Left colon (tissue), 2 donors: ENCODE measurements around the gene SDHAF4. TPM values are rescaled to one million over a fixed set of nuclear protein-coding genes. Genes with fewer than 3 reads are reported as not detected.
"Not testable (repeated sequence)": the region's sequence is repeated elsewhere in the genome, so short reads cannot be mapped to it uniquely, and the experiment has no call there.

Experiments used
- ATAC-seq: fragments of 200-7000 bp; cut with Tn5 transposase; one replicate; pipeline ENCODE4 v1.9.1; 2020; ENCODE audit warnings: mild to moderate bottlenecking, moderate library complexity
- DNase-seq, 2 donors: peaks; one replicate each; pipeline ENCODE4 v3.0.0-alpha.2; 2020
- intact Hi-C, 2 donors: fragments of 100-400 bp; cut with DNase I in 1 of 2; cut with micrococcal nuclease in 1 of 2; formaldehyde crosslinking; loops; one replicate each; pipeline versions ENCODE4 v1.11.2 to v1.14.0; 2022; cut with DNase I, micrococcal nuclease
- total RNA-seq, 2 donors: library from RNA; stranded (reverse); fragmentation: NEBNext Ultra II Directional; extraction: Animal tissue kit (Norgen Biotek cat#: 25700); gene quantifications; one replicate each; pipeline ENCODE4 v1.2.1, GENCODE V29; 2021
- donor health status: DM: no; HTN: no; CAD: no.
- donor health status: DM: yes; HTN: yes; CAD: no.

The SDHAF4 gene
- total RNA-seq, 2 donors from 2014 or later, result 9.1 to 9.7 TPM

DNA sequence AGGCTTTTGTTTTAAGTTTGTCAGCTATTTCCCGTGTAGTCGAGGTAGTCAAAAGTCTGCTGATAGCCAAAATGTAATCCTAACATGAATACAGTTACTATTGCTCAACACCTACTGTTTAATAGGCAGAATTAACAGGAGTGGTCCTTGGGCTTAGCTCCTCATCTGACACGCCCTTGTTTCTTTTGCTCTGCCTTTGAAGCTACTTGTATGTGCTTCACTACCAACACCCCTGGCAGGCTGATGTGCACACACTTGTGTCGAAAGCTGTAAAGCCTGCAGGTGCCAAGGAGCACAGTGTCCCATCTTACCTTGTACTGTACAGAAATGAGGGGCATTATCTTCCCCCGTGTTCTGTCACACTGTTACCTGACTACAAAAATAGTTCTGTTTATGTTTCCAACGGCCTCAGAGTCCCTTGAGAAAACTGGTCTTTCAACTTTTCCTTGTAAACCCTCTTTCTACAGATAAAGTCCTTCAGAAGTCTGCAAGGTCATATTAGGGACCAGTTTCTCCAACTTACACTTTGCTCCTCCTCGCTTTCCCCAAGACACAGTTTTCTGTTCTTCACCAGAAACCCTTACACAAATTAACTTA is 9.3 kb downstream of the SDHAF4 start:
- DNase-seq (no peak), ATAC-seq (peak; percentile 49)
- intact Hi-C loops, result no loop called here

DNA sequence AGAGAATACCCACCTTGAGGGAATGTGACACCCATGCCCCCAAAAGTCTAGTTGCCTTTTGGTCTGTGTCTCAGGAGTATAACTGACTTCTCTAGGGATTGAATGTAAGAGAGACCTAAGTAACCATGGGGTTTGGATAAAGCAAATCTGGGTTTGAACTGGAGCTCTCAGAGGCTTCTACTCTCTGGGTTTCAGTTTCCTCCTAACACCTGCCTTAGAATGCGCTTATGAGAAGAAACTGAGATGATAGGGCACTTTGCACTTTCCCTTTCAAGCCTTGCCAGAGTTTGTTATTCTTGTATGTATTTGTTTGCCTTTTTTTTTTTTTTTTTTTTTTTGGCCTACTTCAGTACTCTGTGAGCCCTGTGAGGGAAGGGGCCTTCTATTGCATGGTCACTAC is 19.4 kb downstream of the SDHAF4 start:
- DNase-seq (no peak), ATAC-seq (no peak)
- intact Hi-C loops, result no loop called here

DNA sequence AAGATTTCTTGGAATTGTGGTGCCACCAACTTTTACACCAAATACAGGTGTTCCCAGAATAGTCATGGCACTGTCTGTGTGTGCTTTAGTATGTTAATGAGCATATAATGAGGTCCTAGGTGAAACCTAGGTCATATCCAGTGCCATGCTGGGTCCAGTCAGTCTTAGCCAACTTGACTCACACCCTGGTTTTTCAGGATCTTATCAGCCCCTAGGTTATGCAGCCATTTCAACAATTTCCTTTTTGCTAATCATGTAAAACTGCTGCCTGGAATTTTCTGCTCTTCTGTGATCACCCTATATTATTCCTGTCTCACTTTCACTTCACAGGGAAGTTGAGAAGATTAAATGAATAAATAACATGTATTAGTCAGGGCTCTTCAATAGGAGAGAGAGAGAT is 23.7 kb downstream of the SDHAF4 start:
- no peak for DNase-seq
- intact Hi-C loops, result no loop called here
- ATAC-seq, result no peak

DNA sequence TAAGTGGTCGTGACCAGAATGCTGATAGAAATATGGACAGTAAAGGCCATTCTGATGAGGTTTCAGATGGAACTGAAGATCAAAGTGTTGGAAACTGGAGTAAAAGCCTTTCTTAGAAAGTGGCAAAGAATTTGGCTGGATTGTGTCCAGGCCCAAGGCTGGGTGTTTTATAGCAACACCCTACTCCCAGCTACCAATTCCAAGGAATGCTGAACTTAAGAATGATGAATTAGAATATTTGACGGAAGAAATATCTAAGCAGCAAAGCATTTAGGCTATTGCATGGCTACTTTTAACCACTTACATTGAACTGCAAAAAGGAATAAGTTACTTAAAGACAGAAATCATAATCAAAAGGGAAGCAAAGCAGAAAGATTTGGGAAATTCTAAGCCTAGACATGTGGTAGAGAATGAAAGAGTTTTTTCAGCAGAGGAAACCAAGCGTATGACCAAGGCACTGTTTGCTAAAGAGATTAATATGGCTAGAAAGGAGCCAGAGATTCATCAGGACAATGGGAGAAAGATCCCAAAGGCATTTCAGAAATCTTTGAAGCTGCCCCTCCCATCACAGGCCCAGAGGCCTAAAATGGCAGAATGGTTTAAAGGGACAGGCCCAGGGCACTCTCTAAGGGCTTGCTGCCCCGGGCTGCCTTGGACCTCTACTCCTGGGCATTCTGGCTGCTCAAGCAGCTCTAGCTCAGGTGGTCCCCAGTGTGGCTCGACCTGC is 25.8 kb downstream of the SDHAF4 start:
- intact Hi-C loops, result no loop called here
- no peak for DNase-seq
- ATAC-seq, result no peak

DNA sequence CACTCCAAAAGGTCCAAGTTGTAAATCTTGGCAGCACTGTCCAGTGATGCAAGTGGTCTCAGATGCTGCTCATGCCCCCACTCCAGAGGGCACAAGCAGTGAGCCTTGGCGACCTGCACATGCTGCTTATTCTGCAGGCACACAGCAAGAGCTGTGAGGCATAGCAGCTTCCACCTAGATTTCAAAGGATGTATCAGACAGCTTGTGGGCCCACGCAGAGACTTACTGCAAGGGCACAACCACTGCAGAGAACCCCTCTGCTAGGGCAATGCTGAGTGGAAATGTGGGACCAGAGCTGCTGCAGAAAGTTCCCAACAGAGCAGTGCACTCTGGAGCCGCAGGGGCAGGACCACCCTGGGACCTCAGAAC is 26.4 kb downstream of the SDHAF4 start:
- ATAC-seq, result no peak
- intact Hi-C loops, result no loop called here
- DNase-seq, result no peak

DNA sequence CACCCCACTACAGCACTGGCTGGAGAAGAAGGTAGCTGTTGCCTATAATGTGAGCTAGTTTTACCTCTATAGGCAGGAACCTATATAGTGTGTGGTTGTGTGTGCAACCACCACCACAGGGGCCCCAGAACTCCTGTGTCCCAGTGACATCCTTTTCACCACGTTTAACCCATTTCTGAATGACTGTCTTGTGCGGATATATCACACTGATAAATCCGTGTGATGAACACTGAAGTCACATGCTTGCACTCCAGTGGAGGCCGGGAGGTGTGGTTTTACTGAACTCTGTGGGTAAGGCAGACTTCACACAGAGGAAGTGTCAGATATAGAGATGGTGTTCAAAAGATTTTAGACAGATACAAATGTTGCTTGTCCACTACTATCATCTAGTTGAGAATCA is 32.5 kb downstream of the SDHAF4 start:
- DNase-seq (no peak), ATAC-seq (no peak)
- intact Hi-C loops, result no loop called here

DNA sequence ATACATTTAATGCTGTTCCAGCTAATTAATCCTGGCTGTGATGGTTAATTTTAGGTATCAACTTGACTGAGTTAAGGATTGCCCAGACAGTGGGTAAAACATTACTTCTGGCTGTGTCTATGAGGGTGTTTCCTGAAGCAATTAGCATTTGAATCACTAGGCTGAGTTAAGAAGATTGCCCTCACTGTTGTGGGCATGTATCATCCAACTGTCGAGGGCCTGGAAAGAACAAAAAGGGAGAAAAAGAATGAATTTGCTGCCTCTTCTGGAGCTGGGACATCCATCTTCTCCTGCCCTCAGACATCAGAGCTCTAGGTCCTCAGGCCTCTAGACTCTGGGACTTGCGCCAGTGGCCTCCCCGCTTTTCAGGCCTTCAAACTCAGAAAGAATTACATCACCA is 34.3 kb downstream of the SDHAF4 start:
- intact Hi-C loops, result no loop called here
- DNase-seq (no peak), ATAC-seq (no peak)

DNA sequence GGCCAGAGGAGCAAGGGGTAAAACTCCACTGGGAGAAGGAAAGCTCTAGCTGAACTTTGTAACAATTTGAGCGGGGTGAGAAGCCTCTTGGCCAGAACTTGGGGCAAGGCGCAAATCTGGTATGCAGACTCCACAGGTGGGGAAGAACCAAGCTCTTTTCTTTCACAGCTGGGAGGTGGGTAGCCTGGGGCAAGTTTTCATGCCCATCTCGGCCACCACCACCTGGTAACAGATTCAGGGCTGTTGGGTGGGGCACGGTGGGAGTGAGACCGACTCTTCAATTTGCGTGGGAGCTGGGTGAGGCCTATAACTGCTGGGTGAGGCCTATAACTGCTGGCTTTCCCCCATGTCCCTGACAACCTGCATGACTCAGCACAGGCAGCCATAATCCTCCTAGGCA is 37.5 kb downstream of the SDHAF4 start:
- no peak for DNase-seq
- ATAC-seq, result no peak
- intact Hi-C loops, result no loop called here

DNA sequence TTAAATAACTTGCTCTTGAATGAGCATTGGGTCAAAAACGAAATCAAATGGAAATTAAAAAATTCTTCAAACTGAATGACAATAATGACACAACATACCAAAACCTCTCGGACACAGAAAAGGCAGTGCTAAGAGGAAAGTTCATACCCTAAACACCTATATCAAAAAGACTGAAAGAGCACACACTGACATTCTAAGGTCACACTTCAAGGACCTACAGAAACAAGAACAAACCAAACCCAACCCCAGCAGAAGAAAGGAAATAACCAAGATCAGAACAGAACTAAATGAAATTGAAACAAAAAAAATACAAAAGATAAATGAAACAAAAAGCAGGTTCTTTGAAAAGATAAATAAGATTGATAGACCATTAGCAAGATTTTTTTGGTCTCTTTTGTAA is 40.6 kb downstream of the SDHAF4 start:
- DNase-seq, ATAC-seq, intact Hi-C loops: not testable (repeated sequence)

DNA sequence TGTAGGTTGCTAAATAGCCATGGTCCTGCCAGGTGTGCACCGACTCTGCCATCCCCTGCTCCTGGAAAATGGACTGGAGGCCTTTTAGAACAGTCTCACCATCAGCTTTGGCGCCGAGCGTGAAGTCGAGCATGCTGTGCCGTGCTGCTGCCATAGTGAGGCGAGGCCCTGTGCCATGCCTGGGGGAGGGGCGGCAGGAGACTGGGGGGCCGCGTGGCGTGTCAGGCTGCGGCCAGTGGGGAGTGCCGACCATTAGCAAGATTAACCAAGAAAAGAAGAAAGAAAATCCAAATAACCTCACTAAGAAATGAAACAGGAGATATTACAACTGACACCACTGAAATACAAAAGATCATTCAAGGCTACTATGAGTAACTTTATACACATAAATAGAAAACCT is 42.5 kb downstream of the SDHAF4 start:
- ATAC-seq, intact Hi-C loops, DNase-seq: not testable (repeated sequence)

DNA sequence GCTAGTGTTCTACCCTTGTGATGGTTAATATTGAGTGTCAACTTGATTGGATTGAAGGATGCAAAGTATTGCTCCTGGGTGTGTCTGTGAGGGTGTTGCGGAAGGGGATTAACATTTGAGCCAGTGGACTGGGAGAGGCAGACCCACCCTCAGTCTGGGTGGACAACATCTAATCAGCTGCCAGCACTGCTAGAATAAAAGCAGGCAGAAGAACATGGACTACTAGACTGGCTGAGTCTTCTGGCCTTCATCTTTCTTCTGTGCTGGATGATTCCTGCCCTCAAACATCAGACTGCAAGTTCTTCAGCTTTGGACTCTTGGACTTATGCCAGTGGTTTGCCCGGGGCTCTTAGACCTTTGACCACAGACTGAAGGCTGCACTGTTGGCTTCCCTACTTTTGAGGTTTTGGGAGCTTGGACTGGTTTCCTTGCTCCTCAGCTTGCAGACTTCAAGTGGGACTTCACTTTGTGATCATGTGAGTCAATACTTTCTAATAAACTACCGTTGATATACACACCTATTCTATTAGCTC is 50.1 kb downstream of the SDHAF4 start:
- intact Hi-C loops, result no loop called here
- ATAC-seq (peak; percentile 51), DNase-seq (no peak)

DNA sequence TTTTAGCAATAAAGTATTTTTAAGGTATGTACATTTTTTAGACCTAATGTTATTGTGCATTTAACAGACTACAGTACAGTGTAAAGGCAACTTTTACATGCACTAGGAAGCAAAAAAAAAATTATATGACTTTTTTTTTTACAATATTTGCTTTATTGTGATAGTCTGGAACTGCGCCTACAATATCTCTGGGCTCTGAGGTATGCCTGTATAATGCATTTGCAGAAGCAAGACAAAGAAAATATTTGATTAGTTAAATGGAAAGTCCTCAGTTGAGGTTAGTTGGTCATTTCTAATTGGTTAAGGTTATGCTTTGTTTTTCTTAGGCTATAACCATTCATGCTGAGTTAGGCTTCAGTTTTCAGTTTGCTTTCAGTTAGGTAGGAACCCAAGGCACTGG is 54.0 kb downstream of the SDHAF4 start:
- DNase-seq (no peak), ATAC-seq (peak; percentile 87)
- intact Hi-C loops, result no loop called here

DNA sequence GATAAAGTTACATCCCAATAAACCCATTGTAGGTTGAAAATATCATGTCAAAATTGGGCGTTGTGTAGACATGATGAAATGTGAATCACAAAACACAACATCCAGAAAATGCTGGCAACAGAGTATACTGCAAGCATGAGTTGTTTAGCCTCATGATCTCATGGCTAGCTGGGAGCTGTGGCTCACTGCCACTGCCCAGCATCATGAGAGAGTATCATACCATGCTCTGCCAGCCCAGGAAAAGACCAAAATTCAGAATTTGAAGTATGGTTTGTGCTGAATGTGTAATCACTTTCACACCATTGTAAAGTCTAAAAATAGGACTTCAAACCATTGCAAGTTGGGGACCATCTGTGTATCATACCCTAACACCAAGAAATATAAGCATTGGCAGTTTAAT is 55.7 kb downstream of the SDHAF4 start:
- ATAC-seq (no peak), DNase-seq (no peak)
- intact Hi-C loops, result no loop called here

DNA sequence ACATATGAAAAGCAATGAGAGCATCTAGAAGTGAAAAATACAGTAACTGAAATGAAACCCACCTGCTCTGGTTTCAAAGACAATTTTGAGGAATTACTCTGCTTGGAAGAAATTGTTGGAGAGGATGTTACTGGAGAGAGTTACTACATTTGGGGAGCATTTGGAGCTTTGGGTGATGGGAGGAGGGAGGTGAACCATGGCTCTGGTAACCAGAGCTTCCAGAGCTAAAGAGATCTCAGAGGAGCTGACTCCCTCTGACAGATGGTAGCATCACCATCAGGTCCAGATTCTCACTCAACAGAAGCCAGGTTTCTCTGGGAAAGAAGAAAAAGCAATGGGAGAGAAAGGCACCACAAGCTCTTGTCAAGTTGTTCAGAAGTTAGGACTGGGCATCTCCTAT is 58.7 kb downstream of the SDHAF4 start:
- no peak for DNase-seq
- intact Hi-C loops, result no loop called here
- no peak for ATAC-seq

DNA sequence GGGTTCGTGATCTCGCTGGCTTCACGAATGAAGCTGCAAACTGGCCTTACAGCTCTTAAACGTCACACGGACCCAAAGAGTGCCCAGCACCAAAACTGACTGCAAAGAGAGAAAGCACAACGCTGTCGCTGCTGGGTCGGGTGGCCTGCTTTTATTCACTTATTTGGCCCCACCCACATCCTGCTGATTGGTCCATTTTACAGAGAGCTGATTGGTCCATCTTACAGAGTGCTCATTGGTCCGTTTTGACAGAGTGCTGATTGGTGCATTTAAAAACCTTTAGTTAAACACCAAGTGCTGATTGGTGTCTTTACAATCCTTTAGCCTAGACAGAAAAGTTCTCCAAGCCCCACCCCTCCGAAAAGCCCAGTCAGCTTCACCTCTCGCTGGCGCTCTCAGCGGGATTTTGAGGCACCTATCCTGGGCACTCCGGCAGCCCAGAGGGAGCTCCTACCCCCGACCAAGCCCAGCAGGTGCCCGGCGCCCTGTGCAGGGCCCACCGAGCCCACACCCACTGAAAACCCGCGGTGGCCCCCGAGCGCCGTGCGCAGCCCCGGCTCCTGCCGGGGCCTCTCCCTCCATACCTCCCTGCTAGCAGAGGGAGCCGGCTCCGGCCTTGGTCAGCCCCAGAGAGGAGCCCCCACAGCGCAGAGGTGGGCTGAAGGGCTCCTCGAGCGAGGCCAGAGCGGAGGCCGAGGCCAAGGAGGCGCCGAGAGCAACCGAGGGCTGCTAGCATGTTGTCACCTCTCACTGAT is 60.9 kb downstream of the SDHAF4 start:
- intact Hi-C loops, result no loop called here
- ATAC-seq (no peak), DNase-seq (no peak)

DNA sequence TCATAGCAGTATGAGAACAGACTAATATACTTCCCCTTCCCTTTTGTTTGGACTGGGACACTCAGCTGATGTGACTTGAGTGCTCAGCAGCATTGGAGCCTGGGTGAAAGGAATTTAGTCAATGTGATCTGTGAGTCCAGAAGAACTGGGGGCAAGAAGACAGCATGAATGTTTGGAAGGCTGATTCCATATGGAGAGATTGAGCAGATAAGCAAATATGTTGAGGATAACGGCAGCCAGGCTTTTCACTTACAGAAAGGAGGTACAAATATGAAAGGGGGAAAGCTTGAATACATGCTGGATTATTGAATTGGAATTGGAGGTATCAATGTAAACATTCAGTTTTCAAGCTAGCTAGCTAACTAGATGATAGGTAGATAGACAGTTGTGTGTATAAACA is 63.2 kb downstream of the SDHAF4 start:
- ATAC-seq (no peak), DNase-seq (no peak)
- intact Hi-C loops, result no loop called here

DNA sequence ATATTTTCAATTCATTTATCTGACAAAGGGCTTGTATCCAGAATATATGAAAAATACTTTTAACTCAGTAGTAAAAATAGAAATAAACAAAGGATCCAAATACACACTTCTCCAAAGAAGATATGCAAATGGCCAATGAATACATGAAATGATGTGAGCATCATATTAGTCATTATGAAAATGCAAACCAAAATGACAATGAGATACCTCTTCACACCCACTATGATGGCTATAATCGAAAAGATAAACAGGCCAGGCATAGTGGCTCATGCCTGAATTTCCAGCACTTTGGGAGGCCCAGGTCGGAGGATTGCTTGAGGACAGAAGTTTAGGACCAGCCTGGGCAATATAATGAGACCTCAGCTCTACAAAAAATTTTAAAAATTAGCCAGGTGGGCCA is 67.1 kb downstream of the SDHAF4 start:
- intact Hi-C loops, result no loop called here
- ATAC-seq (no peak), DNase-seq (no peak)

DNA sequence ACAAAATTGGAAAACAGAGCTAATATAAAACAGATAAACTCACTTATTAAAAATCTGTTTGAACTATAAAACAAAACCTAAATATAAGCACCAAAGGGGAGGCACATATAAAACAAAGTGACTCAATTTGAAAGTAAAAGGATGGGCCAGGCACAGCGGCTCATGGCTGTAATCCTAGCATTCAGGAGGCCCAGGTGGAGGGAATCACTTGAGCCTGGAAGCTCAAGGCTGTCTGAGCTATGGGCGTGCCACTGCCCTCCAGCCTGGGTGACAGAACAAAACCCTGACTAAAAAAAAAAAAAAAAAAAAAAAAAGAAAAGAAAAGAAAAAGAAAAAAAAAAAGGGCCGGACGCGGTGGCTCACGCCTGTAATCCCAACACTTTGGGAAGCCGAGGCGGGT is 69.9 kb downstream of the SDHAF4 start:
- no peak for DNase-seq
- no peak for ATAC-seq
- intact Hi-C loops, result no loop called here

DNA sequence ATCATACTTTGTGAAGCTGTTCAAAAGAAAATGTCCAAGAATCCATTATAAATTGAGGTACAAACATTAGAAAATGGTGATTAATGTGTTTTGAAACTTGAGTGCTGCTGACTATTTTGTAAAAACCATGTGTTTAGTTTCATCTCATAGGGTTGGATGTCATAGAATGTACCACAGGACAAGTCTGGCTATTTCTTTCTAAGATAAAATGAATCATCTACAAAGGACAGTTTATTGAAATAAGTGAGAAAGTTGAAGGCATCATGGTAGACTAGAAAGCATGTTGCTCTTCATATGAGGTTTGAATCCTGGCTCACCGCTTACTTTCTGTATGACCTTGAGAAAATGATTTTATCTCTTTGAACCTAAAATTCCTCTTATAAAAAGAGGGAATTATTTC is 71.7 kb downstream of the SDHAF4 start:
- DNase-seq (no peak), ATAC-seq (no peak)
- intact Hi-C loops, result no loop called here
